CD4-positive, alpha-beta T cell treated with Interferon alpha-2 for 1 hour (primary cell): Measurements from ENCODE around the gene PLA2G4E.

ENCODE experiments used
- DNase-seq, 2 donors: peaks; one replicate each; pipeline ENCODE4 v3.0.0-alpha.2; 2020 to 2022

Gene PLA2G4E

DNA sequence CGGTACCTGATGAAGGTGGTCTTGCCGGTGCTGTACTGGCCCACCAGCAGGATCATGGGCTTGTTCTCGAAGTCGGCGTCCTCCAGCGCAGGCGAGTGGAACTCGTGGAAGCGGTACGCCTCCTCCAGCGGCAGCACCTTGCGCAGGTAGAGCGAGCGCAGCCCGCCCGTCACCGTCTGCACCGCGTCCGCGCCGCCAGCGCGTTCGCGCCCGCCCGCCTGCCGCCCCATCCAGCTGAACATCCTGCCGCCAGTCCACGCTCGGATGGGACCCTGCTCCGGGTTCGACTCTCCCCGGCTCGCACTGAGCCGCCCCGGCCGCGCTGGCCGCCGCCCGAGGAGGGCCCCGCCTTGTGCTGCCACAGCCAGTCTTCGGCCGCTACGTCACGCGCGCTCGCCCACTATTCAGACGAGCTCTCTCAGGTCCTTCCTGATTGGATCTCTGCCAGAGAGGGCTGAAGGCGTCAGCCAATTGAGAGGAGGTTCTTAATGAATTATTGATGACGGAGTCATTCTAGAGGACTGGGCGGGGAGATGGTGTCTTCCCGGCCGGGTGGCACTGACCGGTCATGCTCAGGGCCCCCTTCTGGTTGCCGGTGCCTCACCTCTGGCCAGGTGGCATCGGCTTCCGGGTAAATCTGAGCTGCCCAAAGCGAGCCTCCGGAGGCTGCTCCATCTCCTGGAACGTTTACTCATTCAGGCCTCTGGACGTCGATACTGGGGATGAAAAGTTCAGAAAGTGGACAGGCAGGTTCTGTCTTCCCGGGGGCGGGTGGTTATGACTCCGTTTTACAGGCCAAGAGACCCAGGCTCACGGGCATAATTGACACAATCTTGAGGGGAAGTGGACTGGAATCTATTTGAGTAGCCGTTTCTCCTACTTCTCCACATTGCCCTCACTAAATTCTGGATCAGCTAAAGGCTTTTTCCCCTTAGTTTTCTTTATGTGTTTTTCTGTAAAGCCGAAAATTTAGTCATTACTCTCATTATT, 48.3 kb downstream of the PLA2G4E start, which contains the start of gene EHD4:
Gene EHD4, minus strand, starts transcription at position 305 of the 990 bp plus-strand sequence. Its CDS starts 63 bp downstream, at position 242.
- DNase-seq = peak; percentile 97 to 98

DNA sequence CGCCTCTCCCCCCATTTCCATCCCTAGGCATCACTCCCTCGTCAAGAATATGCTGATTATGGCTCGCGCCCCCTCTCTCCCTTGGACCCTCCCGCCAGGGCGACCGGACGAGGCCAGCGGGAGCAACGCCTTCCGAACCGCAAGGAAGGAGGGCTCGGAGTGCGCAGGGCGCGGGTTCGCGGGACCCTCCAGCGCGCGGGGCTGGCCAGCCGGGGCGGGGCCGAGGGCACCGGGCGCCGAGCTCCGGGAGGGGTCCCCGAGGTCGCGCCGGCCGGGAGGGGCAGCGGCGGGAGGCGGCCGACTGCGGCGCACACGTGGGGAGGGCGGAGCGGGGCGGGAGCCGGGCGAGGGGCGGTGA, 49.0 kb downstream of the PLA2G4E start:
- DNase-seq = no peak

DNA sequence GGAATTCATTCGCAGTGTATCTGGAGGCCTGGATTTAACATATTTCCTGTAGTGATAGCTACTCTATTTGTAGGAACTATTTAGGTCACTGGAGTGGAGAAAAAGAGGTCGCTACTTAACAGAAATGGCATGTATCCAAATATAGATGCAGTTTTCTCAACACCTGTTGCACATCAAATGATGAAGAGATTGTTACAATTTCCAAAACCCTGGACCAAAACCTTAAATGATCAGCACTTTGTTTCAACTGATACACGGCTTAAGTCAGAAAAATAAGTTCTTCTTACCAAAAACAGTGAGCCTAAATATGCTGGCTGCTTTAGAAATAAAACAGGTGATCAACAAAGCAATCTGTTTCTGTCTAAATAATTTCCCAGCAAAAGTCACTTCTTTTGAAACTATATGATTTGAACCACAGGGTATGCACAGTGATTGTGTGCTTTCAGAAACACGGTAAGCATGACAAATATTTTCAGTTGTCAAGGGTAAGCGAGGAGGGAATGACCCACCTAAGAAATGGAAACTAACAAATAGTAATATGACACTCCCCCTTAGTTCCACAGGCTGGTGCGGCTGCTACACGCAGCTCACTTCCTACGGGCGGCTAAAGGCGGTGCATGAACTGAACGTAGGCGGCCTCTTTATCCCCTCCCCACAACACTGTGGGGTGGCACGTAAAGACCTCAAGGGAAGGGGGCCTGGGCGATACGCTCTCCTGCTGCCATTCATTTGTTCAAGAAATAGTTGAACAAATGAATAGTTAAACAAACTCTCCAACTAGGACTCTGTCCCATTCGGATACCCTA, 49.5 kb downstream of the PLA2G4E start:
- peak; percentile 90 to 92 for DNase-seq

DNA sequence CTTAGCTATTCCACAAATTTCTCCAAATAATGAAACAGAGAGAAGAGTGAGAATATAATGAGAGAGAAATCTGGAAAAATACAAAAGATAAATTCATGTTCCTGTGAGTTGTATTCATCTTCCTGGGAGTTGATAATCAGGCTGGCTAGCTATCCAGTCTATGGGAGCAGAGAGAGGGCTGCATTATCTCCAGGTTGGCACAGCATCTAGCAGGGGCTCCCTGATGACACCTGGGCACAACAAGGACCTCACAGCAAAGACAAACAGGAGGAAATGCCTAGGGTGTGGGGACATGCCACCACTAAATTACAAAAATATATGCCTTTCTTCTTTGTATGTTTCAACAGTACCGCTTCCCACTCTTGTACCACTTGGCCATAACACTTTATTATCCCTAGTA, 50.4 kb downstream of the PLA2G4E start:
- peak in 1 of 2 donors; percentile 41 for DNase-seq

DNA sequence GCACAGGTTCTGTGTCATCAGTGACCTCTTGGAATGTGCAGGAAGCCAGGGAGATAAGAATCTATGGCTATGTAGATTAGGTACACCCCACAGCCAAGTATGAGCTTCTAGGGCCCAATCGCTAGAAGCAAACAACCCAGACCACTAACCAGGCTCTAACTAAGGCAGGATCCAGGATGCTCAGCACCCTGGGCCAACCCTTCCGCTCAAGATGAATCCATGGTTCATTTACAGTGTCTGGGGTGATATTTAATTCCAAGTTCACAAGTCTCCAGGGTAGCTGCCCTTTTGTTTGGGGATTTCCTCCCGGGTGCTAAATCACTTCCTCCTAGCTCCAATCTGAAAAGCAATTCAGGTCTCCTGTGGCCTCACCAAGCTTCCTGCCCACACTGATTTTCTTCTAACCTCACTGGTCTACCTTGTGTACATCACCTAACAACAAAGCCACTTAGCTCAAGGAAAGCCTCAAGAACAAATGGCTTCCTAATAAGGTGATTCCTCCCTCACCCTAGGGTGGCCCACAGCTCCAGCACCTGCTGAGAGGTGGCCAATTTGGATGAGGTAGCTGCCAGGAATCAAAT, 50.9 kb downstream of the PLA2G4E start:
- DNase-seq = peak; percentile 64 to 85

DNA sequence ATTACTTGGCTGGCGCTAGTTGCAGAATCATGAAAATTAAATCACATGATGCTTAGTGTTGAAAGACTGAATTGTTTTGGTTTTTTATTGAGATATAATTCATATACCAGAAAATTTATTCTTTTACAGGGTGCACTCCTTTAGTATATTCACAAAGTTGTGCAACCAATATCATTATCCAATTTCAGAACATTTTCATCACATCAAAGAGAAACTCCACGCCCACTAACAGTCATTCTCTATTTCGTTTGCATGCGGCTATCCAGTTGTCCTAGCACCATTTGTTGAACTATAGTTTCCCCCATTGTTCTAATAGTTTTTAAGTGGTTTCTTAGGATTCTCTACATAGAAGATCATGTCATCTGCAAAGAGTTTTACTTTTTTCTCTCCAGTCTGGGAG, 52.1 kb downstream of the PLA2G4E start:
- DNase-seq = no peak

DNA sequence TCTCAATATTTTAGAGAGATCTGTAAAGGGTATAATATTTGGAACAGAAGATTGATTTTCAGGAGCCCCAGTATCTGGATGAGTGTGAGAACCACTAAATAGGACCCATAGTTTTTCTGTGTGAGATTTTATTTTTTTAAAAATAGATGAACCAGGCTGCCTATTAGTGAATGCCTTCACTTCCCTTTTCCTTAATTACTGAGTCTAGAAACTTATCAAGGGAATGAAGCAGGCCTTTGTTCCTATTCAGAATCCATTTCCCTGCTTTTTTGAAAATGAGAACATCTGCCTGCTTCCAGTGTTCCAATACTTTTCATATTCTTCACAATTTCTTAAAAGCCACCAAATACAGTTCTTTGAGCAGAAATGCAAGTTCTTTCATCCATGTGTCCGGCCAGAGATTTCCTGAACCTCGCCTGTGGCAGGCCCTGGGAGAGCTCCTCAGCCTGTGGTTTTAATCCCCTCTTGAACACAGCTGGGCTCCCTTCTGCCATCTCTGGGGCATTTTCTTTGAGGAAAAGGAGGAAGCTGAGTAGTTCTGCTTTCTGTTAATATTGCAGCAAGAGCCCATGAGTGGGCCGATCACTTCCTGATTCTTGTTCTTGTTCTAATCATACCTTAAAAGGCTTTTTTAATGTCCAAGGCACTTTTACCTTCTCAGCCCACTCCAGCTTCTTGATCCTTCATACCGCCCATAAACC, 53.2 kb downstream of the PLA2G4E start:
- DNase-seq = peak; percentile 33 to 57

DNA sequence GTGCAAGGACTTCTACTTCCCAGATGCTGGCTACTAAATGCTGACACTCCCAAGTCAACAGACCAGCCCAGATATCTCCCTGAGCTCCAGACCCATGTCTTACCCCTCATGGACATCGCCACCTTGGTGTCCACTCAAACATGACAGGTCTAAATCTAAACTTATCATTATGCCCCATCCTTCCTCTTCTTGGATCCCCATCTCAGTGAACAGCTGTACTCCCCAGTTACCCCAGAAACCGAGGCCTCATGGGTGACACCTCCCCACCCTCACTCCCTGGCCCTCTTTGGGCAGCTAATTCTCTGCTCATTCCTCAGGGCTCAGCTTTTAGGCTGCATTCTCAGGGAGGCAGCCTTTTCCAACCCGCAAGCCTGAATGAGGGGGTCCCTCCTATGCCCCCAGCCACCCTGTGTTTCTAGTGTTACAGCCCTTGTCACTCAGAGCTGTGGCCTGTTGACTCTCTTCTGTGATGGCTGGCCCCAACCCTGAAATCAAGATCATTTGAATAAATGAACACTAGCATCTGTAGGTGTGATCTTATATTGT, 53.8 kb downstream of the PLA2G4E start:
- no peak for DNase-seq

DNA sequence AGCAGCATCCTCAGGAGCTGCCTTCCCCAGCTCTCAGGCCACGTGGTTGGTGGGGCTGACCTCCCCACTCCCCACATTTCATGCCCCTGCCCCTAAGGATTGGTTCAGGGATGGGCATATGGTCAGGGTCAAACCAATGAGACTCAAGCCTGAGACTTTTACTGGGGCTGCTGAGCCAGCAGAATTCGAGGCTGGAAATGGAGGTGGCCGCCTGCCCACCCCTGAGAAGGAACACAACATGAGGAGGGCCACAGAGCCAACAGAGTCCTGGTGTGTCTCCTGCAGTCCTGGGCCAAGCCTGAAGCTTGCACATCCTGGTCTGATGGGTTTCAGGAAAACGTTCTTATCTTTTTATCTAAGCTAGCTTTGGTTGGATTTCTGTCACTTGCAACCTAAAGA, 54.4 kb downstream of the PLA2G4E start:
- no peak for DNase-seq

DNA sequence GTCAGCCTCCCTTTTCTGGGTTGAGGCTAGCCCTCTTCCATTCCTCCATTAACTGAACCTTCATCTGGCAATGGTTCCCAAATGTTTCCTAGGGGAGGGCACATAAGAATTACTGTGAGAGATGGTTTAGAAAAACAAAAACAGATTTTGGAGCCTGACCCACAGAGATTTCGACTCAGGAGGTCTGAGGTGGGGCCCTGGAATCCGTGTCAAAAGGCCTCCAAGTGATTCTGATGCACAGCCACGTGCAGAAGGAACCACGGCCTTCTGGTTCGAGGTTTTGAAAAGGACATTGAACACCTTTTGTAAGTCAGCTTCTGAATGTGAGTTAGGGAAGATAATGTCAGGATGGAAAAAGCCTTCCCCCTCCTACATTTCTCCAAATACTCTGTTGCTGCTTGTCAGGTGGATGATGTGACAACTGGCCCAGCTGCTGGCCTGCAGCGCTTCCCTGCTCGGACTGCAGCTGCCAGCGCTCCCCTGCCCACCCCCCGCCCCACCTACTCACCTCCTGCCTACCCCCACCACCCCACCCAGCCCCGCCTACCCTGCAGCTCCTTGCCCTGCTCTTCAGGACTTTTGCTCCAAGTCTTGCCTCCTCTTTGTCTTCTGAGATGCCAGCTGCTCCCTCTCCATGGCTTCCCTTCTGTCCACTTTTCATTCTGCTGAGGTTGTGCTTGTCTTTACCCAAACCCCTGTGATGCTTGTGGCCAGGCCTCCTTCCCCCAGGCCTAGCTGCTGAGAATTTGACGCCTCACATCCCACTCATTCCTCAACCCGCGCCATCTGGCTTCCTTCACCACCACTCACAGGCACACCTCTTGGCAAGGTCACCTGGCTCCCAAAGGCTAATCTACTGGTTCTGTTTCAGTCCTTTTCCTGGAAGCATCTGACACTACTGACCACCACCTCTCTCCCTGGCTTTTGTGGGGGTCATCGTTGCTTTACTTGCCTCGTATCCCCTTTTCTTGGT, 55.1 kb downstream of the PLA2G4E start:
- no peak for DNase-seq

DNA sequence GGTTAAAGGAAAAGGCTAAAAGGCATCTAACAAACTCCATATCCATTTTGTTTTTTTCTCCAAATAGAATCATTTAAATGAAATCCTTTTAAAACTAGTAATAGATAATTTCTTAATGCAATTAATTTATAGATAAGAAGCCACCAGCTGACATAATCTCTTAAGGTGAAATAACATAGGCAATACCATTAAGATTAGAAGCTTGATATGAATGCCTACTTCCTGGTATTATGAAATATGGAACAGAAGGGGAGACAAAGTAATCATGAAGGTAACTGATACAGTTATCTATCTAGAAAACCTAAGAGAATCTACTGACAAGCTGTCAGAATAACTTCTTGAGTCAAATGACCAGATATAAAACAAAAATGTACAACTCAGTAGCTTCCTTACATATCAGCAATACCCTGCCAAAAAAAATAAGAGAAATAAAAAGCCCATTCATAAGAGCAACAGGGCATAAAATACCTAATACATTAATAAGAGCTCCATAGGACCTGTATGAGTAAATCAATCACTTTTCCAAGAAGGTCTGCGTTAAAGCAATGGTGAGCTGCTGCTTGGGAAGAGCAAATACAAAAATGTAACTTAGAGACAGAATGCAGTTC, 59.1 kb downstream of the PLA2G4E start:
- no peak for DNase-seq

DNA sequence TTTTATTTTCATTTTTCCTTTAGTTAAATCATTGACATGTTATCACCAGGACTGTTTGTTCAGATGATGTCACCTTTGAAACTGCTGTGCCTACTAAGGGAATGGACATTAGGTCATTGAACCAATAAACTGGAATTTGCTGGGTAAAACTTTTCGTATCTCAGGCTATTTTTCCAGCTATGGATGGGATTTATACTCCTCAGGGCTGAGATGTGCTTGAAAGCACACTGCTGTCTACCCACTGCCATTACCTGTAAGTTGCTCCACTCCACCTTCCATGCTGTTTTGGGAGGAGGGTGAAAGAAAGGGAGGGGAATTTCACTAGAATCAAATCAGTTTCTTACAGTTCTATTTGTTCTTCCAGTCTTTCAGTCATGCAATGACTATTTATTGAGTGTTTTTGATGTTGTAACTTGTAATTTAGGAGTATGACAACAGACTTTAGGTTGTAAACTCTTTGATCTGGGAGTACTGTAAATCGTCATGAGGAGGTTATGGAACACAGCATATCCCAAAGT, 59.8 kb downstream of the PLA2G4E start:
- DNase-seq = no peak

DNA sequence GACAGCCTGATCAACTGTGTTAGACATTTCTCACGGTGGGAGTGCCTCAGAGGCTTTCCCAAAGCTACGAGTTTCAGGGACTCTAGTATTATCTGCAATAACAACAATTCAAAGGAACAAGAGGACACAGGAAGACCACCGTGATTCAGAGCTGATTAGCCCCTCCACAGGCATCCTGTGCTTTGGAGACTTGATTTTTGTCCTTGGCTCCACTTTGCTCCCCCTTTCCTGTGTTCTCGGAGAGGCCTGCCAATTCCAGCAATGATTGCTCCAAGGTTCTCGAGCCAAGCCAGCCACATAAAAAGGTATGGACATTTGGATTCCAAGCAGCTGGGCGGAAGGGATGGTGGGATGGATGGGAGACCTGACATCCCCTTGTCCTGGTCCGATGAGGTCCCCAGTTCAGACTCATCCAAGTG, 62.8 kb downstream of the PLA2G4E start:
- no peak for DNase-seq

DNA sequence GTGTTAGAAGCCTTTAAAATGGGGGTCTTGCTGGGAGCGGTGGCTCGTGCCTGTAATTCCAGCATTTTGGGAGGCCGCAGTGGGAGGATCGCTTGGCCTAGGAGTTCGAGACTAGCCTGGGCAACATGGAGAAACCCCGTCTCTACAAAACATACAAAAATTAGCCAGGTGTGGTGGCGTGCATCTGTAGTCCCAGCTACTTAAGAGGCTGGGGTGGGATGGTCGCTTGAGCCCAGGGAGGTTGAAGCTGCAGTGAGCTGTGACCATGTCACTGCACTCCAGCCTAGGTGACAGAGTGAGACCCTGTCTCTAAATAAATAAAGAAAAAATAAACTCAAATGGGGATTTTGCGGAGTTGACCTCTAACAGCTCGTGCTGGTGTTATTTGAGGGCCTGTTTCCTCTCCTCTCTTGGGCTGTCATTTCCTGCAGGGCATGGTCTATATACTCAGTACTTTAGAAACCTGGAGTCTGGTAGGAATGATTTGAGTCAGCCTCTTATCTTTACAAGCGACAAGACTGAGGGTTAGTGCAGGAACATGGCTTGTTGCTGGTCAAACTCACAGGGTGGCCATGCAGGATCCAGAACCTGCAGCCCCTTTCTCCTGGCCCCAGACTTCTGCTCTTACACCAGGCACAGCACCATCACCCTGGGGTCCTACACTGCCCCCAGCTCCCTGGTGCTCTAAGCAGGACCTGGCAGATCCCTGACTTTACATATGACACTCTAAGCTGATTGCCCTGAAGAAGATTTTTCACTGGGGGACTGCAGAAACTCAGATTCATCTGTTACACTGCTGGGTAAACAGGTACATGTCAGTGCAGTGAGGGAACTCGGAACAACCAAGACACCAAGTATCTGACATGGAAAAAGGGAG, 63.6 kb downstream of the PLA2G4E start:
- no peak for DNase-seq

DNA sequence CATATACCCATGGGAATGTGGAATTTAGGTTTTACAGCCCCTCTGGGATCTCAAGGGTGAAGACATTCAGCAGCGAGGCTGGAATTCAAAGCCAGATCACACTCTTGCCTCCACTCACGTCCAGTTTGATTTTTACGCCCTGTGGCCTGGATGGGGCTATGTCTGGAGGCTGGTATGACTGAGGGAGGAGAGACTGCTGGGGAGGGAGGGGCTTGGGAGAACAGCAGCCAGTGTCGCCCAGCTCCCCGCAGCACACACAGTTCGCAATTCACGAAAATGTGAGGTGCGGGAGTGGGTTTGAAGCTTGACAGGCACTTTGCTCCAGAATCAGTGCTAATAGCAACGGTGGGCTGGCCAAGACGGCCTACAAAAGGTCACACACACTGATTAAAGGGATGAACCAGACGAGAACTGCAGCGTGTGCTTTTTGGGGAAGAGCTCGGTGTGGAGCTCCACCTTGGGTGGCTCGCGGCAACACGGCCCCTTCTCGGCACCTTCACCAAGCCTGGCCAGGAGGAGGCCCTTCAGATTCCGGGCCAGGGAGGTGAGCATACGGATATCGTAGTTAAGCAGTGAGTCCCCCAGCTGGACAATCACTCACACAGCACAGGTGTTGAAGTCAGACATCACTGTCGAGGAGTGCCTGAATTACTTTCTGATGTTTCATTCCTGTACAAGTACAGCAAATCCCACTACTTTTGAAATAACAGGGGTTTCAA, 64.9 kb downstream of the PLA2G4E start:
- no peak for DNase-seq

DNA sequence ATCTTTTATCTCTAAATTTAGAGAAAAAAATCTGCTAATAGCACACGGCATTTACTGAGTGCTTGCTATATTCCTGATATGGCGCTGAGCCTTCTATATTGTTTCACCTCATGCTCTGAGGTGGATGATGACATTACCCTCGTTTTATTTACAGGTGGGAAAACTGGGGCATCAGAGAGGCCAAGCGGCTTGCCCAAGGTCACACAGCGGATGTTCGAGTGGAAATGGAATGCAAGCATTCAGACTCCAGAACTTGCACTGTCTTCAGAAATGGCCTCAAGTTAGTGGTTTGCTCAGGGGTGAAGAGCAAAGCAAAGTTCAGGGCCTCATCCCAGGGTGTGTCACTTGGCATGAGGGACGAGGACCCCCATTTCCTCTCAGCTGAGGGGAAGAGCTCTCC, 65.7 kb downstream of the PLA2G4E start:
- no peak for DNase-seq

DNA sequence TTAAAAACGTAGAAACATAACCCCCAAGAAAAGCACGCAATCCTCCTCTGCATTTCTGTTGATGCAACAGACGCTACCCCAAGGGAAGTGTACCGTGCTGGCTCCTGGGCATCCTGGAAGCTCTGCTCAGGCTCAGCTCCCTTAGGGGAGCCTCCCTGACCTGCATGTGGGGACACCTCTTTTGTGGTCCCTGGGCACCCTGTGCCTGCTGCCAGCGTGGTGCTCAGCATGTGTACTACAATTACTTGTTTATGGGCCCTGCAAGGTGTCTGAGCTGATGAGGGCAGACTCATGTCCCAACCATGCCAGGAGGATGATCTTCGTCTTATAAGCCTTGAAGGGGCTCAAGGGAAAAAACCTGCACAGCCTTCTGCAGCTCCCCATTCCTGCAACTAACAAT, 66.8 kb downstream of the PLA2G4E start:
- DNase-seq = no peak

DNA sequence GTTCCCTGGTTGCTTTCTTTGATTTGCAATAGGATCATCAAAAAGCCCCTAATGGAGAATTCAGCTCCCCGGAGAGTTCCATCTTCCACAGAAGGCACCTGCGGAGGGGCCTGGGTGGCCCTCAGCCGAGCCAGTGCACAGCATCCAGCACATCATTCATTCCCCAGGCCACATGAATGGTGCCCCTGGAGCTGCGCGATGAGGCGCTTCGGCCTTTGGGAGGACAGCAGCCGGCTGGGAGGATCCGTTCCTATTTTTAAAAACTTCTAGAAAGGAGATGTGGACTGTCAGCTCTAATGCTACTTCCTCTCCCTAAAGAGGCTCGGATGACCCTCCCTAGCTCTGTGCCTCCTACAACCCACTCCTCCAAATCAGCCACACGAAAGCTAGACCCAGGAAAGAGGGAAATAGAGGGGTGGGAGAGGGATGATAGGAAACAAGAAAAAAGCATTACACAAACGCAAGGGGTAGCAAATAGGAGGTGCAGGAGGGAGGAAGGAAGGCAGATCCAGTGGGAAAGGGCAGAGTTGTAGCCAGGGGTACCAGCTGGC, 68.8 kb downstream of the PLA2G4E start:
- no peak for DNase-seq
